Duodenal mucosa (tissue), 2 donors: Measurements from ENCODE around the gene COL6A5.
A peak's percentile ranks its signal among the peaks of the same experiment; 100 is the strongest.

Experiments used
- H3K27ac ChIP-seq: one replicate; pipeline ENCODE4 v1.7.0; 2013; ENCODE audit warnings: low read depth, low read length
- H3K27me3 ChIP-seq, 2 donors: one replicate each; pipeline ENCODE4 v1.7.0; 2013; ENCODE audit warnings: low read length in 2 of 2, control low read depth in 1 of 2; ENCODE audit not compliant: insufficient read depth in 2 of 2, control insufficient read depth in 1 of 2
- H3K36me3 ChIP-seq, 2 donors: one replicate each; pipeline ENCODE4 v1.7.0; 2013; ENCODE audit warnings: low read length in 2 of 2, control low read depth in 1 of 2; ENCODE audit not compliant: insufficient read depth in 2 of 2, control insufficient read depth in 1 of 2
- H3K4me1 ChIP-seq, 2 donors: one replicate each; pipeline ENCODE4 v1.7.0; 2013; ENCODE audit warnings: low read length in 2 of 2, control low read depth in 1 of 2; ENCODE audit not compliant: insufficient read depth in 2 of 2, control insufficient read depth in 1 of 2
- H3K4me3 ChIP-seq, 2 donors: one replicate each; pipeline ENCODE4 v1.7.0; 2013; ENCODE audit warnings: low read length in 2 of 2, low read depth in 1 of 2
- H3K9ac ChIP-seq, 2 donors: one replicate each; pipeline ENCODE4 v1.7.0; 2013; ENCODE audit warnings: low read length in 2 of 2, low read depth in 1 of 2
- H3K9me3 ChIP-seq, 2 donors: one replicate each; pipeline ENCODE4 v1.7.0; 2013; ENCODE audit warnings: low read length in 2 of 2, control low read depth in 1 of 2; ENCODE audit not compliant: control insufficient read depth in 1 of 2

Gene COL6A5, protein sequence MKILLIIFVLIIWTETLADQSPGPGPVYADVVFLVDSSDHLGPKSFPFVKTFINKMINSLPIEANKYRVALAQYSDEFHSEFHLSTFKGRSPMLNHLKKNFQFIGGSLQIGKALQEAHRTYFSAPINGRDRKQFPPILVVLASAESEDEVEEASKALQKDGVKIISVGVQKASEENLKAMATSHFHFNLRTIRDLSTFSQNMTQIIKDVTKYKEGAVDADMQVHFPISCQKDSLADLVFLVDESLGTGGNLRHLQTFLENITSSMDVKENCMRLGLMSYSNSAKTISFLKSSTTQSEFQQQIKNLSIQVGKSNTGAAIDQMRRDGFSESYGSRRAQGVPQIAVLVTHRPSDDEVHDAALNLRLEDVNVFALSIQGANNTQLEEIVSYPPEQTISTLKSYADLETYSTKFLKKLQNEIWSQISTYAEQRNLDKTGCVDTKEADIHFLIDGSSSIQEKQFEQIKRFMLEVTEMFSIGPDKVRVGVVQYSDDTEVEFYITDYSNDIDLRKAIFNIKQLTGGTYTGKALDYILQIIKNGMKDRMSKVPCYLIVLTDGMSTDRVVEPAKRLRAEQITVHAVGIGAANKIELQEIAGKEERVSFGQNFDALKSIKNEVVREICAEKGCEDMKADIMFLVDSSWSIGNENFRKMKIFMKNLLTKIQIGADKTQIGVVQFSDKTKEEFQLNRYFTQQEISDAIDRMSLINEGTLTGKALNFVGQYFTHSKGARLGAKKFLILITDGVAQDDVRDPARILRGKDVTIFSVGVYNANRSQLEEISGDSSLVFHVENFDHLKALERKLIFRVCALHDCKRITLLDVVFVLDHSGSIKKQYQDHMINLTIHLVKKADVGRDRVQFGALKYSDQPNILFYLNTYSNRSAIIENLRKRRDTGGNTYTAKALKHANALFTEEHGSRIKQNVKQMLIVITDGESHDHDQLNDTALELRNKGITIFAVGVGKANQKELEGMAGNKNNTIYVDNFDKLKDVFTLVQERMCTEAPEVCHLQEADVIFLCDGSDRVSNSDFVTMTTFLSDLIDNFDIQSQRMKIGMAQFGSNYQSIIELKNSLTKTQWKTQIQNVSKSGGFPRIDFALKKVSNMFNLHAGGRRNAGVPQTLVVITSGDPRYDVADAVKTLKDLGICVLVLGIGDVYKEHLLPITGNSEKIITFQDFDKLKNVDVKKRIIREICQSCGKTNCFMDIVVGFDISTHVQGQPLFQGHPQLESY (N-terminal part only)

DNA sequence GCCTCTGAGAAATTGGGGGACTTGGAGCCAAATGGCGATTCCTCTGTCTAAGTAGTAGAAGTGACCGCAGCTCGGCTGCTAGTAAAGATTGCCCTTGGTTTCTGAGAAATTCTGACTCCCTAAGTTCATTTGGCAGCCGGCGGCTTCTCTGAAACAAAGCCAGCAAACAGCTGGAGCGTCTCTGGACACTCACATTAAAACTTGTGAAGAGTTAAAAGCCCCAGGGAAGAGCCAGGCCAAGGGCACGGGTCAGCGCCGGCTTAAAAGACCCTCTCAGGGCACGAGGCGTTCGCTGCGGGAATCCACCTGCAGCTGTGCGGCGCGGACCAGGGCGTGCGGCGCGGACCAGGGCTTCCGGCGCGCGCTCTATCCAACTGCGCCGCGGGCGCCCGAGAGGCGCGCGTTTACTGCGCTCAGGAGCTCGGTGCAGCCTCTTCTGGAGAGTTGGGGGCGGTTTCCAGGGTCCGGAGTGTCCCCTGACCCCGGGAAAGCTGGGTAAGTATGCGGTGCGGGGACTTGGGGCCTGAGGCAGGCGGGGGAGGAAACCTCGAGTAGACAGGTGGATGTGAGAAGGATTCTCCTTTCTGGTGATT lies at the start of gene COL6A5:
Gene COL6A5, plus strand, starts transcription at position 186 of the 593 bp plus-strand sequence. CDS start 27,967 bp downstream, outside the sequence.
- H3K9ac ChIP-seq, result no peak within 1 kb of the TSS
- H3K4me3 ChIP-seq, result peak within 1 kb of the TSS in 1 of 2 donors; percentile 15
- peaks cover 0 to 12% of the 10 kb centered on the region in 2 donors for H3K27me3 ChIP-seq
- H3K27ac ChIP-seq, result no peak within 1 kb of the TSS
- no peaks in the 10 kb centered on the region for H3K4me1 ChIP-seq
- H3K36me3 ChIP-seq, result no peaks in the 10 kb centered on the region
- H3K9me3 ChIP-seq, result no peaks in the 10 kb centered on the region

GRCh38 chr3:130299531-130299930 lies 45.9 kb upstream of the COL6A5 start:
- Histone ChIP-seq H3K4me1 (no peaks in the 10 kb centered on the region), H3K9ac (no peak overlapping the region), H3K36me3 (no peaks in the 10 kb centered on the region), H3K9me3 (no peaks in the 10 kb centered on the region), H3K27me3 (no peaks in the 10 kb centered on the region), H3K27ac (no peak overlapping the region), H3K4me3 (no peak overlapping the region)

DNA sequence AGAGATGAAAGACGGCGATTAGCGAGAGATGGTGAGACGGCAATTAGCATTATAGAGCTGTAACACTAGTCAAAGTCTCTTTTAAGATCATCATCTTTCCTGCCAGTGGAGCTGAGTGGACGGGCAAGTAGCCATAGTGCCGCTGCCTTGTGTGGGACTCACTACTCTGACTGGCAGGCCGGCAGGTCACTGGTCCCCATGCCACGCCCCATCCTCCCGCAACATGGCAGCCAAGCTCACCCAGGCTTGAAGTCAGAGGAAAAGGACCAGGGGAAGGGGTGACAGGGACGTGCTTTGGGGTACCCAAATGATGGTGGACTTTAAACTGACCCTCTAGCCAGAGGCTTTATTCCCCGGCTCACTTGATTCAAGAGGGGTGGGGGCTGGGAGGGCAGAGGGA lies 44.6 kb upstream of the COL6A5 start:
- Histone ChIP-seq H3K9me3 (no peaks in the 10 kb centered on the region), H3K4me3 (no peak overlapping the region), H3K27me3 (no peaks in the 10 kb centered on the region), H3K27ac (no peak overlapping the region), H3K36me3 (no peaks in the 10 kb centered on the region), H3K9ac (no peak overlapping the region), H3K4me1 (no peaks in the 10 kb centered on the region)

DNA sequence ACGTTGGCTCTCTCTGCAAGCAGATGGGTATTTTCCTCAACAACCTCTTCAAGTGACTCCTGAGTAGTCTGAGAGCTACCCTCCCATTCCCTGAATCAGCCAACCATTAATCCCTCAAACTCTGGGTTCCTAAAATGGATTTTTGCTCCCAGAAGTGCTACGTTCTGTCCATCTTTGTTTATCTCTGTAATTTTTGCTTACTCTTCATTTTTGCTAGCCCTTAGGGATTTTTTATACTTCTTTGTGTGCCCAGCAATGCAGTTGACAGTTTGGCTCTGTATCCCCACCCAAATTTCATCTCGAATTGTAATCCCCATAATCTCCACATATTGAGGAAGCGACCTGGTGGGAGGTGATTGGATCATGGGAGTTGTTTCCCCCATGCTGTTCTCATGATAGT lies 35.4 kb upstream of the COL6A5 start:
- no peak overlapping the region for H3K9ac ChIP-seq
- H3K27ac ChIP-seq, result no peak overlapping the region
- no peaks in the 10 kb centered on the region for H3K4me1 ChIP-seq
- no peaks in the 10 kb centered on the region for H3K9me3 ChIP-seq
- no peaks in the 10 kb centered on the region for H3K36me3 ChIP-seq
- H3K27me3 ChIP-seq, result no peaks in the 10 kb centered on the region
- no peak overlapping the region for H3K4me3 ChIP-seq

GRCh38 chr3:130312374-130312773 lies 33.1 kb upstream of the COL6A5 start:
- no peaks in the 10 kb centered on the region for H3K36me3 ChIP-seq
- no peak overlapping the region for H3K9ac ChIP-seq
- no peak overlapping the region for H3K4me3 ChIP-seq
- no peaks in the 10 kb centered on the region for H3K27me3 ChIP-seq
- no peaks in the 10 kb centered on the region for H3K4me1 ChIP-seq
- no peak overlapping the region for H3K27ac ChIP-seq
- no peaks in the 10 kb centered on the region for H3K9me3 ChIP-seq

- Histone ChIP-seq H3K9me3 (no peaks in the 10 kb centered on the region), H3K36me3 (no peaks in the 10 kb centered on the region), H3K9ac (no peak overlapping the region), H3K27me3 (no peaks in the 10 kb centered on the region), H3K4me3 (no peak overlapping the region), H3K4me1 (no peaks in the 10 kb centered on the region), H3K27ac (no peak overlapping the region)
Observed at GRCh38 chr3:130316169-130316568, 29.3 kb upstream of the COL6A5 start.

- Histone ChIP-seq H3K27me3 (no peaks in the 10 kb centered on the region), H3K9ac (no peak overlapping the region), H3K36me3 (no peaks in the 10 kb centered on the region), H3K27ac (no peak overlapping the region), H3K4me1 (no peaks in the 10 kb centered on the region), H3K9me3 (peaks cover 0 to 2% of the 10 kb centered on the region in 2 donors), H3K4me3 (no peak overlapping the region)
Observed at GRCh38 chr3:130323503-130323902, 22.0 kb upstream of the COL6A5 start.

DNA sequence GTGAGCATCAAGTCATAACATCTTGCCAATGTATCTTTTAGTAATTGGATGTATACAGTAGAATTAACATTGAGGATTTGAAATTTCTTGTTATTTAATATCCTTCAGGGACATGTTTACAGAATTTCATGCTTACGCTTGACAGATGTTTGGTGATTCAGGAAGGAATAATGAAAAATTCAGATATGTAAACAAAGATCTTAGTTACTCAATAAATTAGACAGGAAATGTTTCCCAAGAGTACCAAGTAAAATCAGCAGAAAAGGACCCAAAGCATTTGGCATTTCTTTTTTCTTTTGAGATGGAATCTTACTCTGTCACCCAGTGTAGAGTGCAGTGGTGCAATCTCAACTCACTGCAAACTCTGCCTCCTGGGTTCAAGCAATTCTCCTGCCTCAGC lies 4.7 kb upstream of the COL6A5 start:
- Histone ChIP-seq H3K4me3 (no peak overlapping the region), H3K27me3 (peaks cover 0 to 6% of the 10 kb centered on the region in 2 donors), H3K9ac (no peak overlapping the region), H3K9me3 (no peaks in the 10 kb centered on the region), H3K36me3 (no peaks in the 10 kb centered on the region), H3K4me1 (no peaks in the 10 kb centered on the region), H3K27ac (no peak overlapping the region)

GRCh38 chr3:130341388-130341787 lies 4.1 kb upstream of the COL6A5 start:
- H3K4me3 ChIP-seq, result no peak overlapping the region
- no peaks in the 10 kb centered on the region for H3K9me3 ChIP-seq
- H3K9ac ChIP-seq, result no peak overlapping the region
- H3K4me1 ChIP-seq, result no peaks in the 10 kb centered on the region
- H3K36me3 ChIP-seq, result no peaks in the 10 kb centered on the region
- no peak overlapping the region for H3K27ac ChIP-seq
- H3K27me3 ChIP-seq, result peaks cover 0 to 10% of the 10 kb centered on the region in 2 donors
